ENCODE results near the gene TESK2.

GRCh38 chr1:45344499-45344898 is 146.5 kb downstream of the TESK2 start:
- no peak for TF ChIP-seq CTCF (IDR thresholded peaks at IDR 0.05; ENCODE audit: control extremely low read depth in 1 of 3, insufficient read depth in 1 of 3, low read depth in 1 of 3, low read length in 3 of 3)
- no peak for TF ChIP-seq POLR2A (IDR thresholded peaks at IDR 0.05; ENCODE audit: control extremely low read depth in 1 of 2, low read depth in 2 of 2, low read length in 2 of 2)
- TF ChIP-seq SUZ12 (IDR thresholded peaks at IDR 0.05; ENCODE audit: low read length): no peak
- no peak for TF ChIP-seq ATF2 (IDR thresholded peaks at IDR 0.05; ENCODE audit: low read length)
- no peak for TF ChIP-seq MAX (IDR thresholded peaks at IDR 0.05)
- TF ChIP-seq CEBPB (IDR thresholded peaks at IDR 0.05; ENCODE audit: low read depth, low read length): no peak
